DMS114 treated with DMSO at 0.1 percent for 48 hours (cell line): ENCODE data around the gene MMEL1.
"Not testable (repeated sequence)": the region's sequence is repeated elsewhere in the genome, so short reads cannot be mapped to it uniquely, and the experiment has no call there.

Experiments
- DNase-seq: peaks from one replicate; lab custom pipeline; 2025; ENCODE audit not compliant: unreplicated experiment; lab: John Stamatoyannopoulos, UW

MMEL1 gene

DNA sequence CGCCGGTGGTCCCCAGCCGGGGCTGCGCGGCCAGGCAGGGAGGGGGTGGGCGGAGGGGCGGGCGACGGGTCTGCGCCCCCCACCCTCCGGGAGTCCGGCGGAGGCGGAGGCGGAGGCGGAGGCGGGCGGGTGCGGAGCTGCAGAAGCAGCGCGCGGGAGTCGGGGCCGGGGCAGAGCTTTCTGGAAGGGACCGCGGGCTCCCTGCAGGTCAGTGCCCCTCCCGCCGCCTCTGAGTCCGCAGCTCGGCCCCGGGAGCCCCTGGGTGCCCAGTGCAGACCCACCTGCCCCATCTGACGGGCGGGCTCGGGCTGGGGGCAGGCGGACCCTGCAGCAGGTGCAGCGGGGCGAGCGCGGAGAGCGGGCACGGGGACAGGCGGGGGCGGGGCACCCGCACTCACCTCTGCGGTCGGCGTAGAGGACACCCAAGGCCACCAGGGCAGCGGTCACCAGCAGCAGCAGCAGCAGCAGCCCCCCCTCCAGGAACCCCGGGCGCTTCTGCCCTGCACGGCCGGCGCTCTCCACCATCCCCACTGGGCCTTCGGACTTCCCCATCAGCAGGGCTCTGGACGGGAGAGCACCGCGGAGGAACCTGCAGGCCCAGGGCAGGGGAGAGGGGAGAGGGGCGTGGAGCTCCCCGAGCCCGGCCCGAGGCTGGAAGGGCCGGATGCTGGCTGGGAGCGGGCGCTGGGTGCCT, 3.7 kb downstream of the MMEL1 start:
- DNase-seq = no peak

DNA sequence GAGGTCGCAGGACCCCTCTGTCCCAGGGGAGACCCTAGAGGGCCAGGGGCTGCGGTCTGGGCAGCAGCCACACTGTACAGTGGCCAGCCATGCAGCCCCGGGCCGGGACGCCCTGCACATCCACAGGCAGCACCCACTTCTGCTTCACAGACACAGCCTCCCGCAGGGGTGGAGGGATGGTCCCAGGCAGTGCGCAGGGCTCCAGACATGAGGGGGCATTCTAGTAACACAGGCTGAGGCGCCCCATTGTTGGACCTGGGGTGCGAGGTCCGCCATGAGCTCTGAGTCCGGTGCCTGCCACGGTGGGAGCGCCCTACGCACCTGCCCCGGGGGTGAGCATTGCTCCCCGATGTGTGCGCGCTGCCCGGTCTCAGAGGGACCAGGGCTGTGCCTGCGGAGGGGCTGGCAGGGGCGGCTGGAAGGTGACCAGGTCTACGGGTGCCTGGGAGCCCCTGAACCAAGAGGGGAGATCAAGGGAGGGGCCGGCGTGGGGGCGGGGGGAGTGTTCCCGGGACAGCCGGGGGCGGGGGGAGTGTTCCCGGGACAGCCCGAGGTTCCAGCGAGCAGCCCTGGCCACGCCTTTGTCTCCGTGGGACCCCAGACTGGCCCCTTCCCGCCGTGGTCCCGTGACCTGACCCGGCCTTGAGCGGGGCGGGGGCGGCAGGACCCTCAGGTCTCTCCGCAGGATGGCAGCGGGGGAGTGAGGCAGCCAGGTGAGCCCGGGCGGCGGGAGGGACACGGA, 4.5 kb downstream of the MMEL1 start:
- no peak for DNase-seq

DNA sequence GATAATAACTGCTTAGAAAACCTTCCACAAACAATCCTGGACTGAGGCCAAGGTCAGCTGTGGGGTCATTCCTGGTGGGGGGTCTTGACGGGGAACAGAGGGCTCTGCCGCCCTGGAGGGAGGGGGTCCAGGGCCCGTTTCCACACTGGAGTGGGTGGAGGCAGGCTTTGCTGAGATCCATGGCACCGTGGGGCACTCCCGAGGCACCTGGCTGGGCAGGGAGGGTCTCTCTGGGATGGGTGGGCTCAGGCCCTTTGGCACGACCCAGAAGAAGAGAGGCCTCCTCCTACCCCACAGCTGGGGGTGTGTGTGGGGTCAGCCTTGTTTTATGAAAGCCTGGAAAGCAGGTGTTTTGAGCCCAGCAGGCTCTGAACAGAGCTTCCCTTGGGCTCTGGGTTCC, 5.1 kb downstream of the MMEL1 start:
- DNase-seq = no peak

DNA sequence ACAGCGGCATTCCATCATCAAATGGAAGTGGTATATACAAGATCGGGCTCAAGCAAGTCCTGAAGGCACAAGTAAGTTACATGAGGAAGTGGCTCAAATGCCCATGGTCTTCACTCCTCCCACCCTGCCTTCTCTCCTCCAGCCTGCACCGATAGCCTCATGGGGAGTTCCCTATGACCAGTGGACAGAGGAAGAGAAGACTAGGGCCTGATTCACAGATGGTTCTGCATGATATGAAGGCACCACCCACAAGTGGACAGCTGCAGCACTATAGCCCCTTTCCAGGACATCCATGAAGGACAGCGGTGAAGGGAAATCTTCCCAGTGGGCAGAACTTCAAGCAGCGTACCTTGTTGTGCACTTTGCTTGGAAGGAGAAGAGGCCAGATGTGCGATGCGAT, 7.1 kb downstream of the MMEL1 start:
- not testable (repeated sequence) for DNase-seq

DNA sequence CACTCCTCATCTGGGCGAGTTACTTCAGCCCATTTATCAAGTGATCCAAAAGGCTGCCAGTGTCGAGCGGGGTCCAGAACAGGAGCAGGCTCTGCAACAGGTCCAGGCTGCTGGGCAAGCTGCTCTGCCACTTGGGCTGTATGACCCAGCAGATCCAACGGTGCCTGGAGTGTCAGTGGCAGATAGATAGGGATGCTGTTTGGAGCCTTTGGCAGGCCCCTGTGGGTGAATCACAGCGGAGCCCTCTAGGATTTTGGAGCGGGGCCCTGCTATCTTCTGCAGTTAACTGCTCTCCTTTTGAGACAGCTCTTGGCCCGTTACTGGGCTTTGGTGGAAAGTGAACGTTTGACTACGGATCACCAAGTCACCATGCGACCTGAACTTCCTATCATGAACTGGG, 7.5 kb downstream of the MMEL1 start:
- DNase-seq = no peak

DNA sequence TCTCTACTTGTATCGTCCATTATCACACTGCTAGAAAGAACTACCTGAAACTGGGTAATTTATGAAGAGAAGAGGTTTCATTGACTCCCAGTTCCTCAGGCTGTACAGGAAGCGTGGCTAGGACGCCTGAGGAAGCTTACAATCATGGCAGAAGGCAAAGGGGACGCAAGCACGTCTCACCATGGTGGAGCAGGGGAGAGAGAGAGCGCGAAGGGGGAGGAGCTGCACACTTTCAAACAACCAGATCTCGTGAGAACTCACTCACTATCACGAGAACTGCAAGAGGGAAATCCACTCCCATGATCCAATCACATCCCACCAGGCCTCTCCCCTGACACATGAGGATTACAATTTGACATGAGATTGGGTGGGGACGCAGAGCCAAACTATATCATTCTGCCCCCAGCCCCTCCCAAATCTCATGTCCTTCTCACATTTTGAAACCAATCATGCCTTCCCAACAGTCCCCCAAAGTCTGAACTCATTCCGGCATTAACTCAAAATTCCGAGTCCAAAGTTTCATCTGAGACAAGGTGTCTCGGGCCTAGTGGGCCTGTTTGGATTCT, 8.0 kb downstream of the MMEL1 start:
- no peak for DNase-seq

DNA sequence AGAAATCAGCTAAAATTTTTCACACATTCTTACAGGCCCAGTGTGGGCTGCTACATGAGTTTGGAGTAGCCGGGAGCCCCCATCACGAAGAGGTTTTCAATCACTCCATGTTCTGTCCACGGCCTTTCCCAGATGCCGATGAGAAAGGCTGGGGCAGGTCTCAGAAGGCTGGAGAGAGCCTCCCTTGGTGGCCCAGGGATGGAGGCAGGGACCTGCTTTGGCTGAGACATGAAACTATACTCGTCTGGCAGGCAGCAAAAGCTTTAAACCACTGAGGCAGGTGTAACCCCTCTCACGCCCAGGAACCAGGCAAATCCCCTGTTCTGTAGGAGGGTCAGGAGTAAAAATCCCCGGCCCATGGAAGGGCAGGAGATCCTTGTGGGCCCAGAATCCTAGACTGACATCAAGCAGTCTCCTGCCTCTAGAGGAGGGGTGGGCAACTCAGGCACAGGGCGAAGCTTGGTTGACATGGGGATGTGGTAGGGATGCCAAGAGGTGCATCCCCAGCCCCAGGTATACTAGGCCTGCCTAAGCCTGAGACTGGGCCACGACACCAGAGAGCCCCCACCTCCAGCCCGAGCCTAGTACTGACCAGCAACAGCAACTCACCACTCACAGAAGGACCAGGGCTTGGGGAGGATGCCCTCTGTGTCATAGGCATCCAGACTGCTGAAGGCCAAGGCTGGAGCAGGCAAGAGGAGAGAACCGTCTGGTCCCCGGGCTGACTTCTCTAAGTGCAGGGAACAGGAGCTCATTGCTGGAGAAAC, 9.1 kb downstream of the MMEL1 start:
- no peak for DNase-seq

DNA sequence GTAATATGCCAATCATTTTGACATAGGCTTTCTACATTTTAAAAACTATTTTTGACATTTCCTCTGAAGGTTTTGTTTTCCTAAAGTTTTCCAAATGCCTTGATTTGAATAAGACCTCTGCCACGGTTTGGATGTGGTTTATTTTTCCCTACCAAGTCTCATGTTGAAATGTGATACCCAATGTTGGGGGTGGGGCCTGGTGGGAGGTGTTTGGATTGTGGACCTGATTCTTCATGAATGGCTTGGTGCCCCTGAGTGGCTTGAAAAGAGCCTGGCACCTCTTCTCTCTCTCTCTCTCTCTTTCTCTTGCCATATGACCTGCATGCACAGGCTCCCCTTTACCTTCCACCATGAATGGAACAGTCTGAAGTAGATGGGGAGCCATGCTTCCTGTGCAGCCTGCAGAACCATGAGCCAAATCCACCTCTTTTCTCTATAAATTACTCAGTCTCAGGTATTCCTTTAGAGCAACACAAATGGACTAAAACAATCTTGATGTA, 14.8 kb downstream of the MMEL1 start:
- no peak for DNase-seq

DNA sequence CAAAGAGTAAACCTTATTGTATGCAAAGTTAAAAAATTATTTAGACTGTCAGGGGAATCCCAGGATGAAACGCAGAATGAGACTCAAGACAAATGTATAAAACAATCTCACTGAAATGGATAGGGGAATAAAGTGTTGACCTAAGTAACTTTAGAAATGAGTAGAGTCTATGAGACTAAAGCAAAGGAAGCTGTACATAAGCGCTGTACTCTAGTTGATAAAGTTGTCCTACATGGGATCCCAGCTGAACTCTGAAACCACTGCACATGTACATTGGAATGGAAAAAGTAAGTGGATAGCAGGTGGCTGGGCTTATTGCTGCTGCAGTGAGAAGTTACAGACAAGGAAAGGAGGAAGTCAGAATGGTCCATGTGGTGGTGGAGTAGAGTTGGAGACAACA, 18.7 kb downstream of the MMEL1 start:
- DNase-seq = no peak

DNA sequence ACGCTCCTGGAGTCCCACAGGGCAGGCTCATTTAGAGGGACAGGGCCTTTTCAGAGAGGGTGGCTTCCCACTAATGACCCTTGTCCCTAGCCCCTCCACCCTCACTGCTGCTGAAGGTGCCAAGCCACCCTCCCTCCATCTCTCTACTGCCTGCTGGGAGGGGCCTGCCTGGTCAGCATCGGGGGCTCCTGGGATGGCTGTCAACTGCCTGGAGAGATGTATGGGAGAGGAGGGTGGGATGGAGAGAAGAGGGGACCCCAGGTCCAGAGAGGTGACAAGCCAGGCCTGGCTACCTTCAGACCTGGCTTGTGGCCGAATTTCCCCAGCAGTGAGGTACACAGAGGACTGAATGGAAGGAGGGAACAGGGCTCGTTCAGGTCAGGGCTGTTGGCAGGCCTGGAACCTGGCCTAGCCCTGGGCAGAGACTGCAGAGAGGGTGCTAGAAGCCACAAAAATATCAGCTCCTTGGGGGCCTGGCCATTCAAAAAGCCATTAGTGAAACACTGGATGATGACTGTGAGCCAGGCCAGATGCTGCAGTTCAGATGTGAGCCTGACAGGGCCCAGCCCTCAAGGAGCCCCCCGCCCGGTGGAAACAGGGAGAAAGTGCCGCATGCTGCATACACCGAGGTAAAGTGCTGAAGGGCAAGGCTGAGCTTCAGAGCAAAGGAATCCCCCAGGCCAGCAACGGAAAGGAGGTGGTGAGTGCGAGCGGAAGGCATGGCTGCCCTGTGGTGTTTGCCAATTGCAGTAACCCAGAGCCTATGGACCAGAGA, 20.0 kb downstream of the MMEL1 start:
- DNase-seq = no peak

DNA sequence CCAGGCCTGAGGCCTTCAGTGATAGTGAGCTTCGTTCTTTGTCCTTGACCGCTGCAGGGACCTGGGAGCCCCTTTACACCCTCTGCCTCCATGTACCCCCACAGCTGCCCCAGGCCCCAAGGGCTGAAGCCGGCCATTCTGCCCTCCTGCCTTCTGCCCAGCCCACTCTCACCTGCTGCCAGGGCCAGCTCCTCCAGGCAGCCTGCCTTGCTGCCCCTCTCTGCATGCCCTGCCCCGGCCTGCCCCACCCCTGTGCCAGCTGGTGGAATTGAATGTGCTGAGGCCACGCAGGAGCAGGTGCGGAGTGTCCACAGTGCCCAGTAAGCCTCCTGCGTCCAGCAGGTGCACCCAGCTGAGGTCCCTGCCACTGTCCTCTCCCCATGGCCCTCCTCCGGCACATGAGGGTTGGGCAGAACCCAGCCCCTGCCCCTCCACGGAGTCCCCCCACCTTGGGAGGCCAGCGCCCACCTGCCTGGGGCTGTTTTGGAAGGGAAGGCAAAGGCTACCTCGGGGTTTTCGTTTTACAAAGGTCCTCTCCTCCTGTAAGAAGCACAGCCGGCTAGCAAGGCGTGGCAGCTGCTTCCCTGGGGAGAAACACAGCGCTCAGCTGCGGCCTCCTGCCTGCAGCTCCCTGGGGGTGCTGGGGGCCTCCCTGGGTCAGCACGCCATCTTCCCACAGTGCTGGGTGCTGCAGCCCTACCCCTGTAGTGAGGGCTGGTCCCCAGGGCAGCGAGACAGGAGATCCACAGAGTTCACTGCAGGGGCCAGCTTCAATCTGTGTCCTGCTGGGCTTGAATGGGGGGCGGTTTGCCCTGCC, 21.0 kb downstream of the MMEL1 start:
- DNase-seq = no peak

DNA sequence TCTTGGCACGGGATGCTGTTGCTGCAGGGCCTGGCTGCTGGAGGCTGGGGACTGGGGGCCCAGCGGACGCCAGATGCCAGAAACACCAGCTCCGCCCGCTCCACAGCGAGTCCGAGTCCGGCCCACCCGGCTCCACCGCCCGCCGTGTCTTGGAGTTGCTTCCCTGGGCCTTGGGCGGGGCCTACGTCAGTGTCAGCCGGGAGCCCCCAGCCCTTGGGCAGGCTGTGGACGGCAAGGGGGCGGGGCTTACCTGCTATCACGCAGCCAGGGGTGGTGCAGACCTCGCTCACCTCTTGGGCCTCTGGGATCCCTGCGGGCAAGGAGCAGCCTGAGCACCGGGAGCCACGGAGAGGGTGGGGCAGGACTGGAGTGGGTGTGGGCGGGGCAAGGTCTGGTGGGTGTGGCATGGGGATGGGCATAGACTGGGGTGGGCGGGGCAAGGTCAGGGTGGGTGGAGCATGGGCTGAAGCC, 21.8 kb downstream of the MMEL1 start:
- DNase-seq = no peak

DNA sequence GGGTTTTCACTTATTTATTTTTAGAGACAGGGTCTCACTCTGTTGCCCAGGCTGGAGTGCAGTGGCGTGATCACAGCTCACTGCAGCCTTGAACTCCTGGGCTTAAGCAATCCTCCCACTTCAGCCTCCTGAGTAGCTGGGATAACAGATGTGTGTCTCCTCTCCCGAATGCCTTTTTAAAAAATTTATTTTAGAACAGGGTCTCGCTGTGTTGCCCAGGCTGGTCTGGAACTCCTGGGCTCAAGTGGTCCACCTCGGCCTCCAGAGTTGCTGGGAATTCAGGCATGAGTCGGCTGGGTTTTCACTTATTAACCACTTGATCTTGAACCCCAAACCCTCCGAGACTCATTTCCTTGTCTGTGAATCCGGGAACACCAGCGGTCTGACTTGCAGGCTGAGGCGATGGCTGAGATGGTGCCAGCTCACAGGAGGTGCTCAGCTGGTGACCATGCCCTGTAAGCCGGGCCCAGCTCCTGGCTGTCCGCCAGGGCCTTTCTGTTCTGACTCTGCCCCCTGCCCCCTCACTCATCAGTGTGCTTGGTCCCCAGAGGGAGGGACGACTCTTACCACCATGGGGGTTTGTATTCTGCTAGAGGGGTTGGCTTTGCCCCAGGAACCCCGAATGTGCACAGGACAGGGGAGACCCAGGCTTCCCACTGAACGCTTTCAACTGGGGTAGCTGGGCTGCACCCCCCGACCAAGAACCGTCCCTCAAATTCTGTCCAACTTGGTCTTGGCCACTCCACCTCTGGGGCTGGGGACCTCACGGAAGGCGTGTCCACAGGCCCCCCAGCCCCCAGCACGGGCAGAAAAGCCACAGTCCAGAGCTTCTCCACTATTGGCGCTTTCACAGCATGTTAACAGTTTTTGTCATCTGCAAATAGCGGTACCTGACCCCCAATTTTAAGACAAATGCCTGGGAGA, 22.5 kb downstream of the MMEL1 start:
- no peak for DNase-seq

DNA sequence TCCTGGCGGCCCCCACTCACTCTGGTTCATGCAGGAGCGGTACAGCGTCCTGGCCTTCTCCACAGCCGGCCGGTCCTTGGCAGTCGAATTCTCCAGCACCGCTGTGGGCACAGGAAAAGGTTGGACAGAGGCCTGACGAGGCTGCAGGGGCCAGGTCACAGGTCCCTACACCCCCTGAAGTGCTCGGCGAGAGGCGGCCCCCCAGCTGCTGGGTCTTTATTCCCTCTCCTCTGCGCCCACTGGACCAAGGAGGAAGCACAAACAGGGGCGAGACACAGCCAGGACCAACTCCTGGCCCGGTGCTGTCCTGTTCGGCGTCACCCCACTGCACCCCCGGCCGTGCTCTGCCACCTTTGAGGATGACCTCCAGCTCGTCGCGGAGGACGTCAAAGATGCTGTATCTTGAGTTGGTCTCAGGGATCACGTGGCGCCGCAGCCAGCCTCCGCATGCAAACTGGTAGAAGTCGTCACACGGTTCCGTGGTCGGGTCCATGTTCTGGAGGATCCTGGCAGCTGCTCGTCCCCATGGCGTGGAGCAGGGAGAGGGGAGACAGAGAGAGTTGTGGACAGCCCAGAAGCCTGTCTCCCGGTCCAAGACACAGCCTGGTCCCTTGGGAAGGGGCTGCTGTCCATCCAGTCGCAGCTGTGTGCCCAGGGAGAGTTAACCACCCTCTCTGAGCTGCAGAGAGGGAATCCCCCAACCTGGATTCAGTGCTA, 23.3 kb downstream of the MMEL1 start:
- no peak for DNase-seq

DNA sequence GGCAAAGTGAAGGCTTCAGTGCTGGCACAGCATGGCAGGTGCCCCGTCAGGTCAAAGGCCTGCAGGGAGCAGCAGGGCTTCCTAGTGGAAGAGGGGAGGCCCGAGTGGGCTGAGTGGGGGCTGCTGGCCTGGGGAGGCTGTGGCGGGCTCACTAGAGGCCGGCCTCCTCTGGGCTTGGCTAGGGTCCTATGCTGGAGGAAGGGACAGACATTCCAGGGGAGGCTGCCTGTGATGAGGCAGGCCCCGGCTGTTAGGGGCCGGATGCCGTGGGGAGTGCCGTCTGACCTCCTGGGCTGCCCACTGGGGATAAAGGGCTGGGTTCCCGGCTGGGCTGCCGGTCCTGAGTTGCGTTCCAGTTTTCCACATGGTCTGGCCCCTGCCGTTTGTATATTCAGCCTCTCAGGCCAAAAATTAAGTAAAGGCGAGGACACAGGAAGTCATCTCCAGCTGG, 25.1 kb downstream of the MMEL1 start:
- DNase-seq = no peak

DNA sequence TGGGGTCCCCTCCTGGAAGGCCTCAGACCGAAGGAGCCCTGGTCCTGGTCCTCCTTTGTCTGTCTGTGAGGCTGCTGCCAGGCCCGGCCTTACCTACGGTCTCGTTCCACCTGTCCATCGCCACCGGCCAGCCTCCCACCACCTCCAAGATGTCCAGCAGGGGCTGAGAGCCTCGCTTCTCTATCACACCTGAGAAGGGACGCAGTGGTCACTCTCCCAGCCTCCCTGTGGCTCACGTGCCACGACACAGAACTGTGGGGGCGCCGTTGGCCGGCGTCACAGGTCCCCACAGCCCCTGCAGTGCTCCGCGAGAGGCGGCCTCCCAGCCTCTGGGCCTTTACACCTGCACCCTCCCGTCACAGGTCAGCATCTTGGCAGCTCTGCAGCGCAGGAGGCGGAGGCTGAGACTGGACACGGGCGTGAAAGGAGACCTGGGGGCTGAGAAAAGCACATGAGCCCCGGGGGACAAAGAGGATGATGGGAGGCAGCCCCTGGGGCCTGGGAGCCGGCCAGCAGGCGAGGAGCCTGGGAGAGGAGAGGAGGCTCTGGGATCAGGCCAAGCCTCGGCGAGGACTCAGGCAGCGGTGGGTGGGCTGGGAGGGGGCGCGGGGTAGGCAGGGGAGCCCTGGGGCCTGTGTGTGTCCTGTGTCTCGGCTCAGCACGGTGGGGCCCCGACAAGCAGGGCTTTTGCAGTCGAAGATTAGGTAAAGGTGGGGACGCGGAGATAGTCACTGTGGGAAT, 25.8 kb downstream of the MMEL1 start:
- no peak for DNase-seq

DNA sequence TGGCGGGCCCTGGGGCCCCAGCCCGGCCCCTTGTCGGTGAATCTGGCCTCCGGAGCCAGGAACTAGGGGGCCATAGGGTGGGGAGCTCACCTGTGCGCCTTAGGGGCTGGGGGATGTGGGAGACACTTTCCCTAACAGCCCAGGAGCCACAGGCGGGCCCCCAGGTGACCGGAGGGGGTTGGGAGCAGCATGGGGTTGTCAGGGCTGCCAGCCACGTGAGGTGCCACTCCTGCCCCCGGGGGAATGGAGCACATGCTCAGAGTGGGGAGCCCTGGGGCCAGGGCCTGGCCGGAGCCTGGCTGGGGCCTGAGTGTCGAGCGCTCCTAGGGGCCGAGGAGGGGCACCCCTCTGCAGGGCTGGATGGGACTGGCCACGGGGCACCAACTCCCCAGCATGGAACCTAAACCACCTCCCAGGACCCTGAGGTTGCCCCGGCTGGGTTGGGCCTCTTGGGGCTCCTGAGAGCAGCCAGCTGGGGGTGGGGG, 26.4 kb downstream of the MMEL1 start:
- no peak for DNase-seq
